ENCODE measurements around the gene MMEL1. TPM values are rescaled to one million over a fixed set of nuclear protein-coding genes. Genes with fewer than 3 reads are reported as not detected.

MMEL1 gene
- polyA plus RNA-seq, 1 of the 3 experiments (the other 2 are of a cell fraction) = 0.16 TPM

- TF ChIP-seq TEAD4 (IDR thresholded peaks at IDR 0.05; ENCODE audit: borderline replicate concordance, insufficient read depth) = no peak
- no peak for TF ChIP-seq FOSL2 (IDR thresholded peaks at IDR 0.05; ENCODE audit: borderline replicate concordance, low read depth)
These were observed 47.3 kb downstream of the MMEL1 start (continued) for GRCh38 chr1:2585318-2586092.

DNA sequence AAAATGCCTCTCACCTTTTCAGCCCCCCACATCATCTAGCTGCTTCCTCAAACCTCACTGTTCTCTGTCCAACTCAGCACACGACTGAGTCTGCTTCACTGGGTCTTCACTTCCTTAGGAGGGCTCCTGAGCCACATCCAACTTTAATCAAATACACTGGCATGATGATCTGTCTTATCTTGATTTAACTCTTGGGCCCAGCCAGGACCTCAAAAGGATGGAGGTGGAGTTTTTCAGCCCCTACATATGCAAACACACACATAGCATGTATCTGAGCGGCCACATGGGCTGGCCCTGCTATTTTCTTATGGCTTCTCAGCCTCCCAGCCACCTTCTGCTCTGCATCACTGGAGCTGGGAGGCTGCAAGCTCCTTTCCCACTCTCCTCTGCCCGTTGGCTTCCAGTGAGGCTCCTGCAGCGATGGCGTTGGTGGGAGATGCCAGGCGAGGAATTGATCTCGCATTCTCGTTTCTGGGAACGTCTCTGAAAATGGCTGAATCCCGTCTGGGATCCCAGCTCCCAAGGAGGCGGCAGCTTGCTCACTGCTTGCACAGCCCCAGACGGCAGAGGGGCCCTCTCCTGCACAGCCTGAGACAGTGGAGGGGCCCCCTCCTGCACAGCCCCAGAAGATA lies 48.0 kb downstream of the MMEL1 start:
- no peaks in the 10 kb centered on the region for H4K20me1 ChIP-seq (ENCODE audit: insufficient read depth)
- peak overlapping the region in 1 of 2 experiments; percentile 88; a peak in 2 of 4 replicates for H3K27ac ChIP-seq (ENCODE audit: low read depth in 2 of 2, low read length in 1 of 2)
- H3K9ac ChIP-seq = no peak overlapping the region; the same call in 1 of the 2 replicates
- TF ChIP-seq REST (IDR thresholded peaks at IDR 0.05; ENCODE audit: low read depth, low read length) (no peak), USF2 (IDR thresholded peaks at IDR 0.05; ENCODE audit: borderline replicate concordance, low read depth, low read length) (no peak), TCF12 (IDR thresholded peaks at IDR 0.05) (no peak), MXI1 (IDR thresholded peaks at IDR 0.05; ENCODE audit: low read depth, low read length) (no peak), GABPA (IDR thresholded peaks at IDR 0.05; ENCODE audit: low read depth) (no peak)
- peak overlapping the region; percentile 93 for H3K4me2 ChIP-seq
- H3F3A ChIP-seq (replicated peaks; ENCODE audit: insufficient read depth) = peaks cover 6% of the 10 kb centered on the region
- H3K36me3 ChIP-seq (replicated peaks in 1 of 2; ENCODE audit: control insufficient read depth in 1 of 2, insufficient read depth in 2 of 2, low read length in 1 of 2) = peaks cover 0 to 5% of the 10 kb centered on the region in 2 experiments
- no peaks in the 10 kb centered on the region for H3K9me2 ChIP-seq
- H3K27me3 ChIP-seq (ENCODE audit: insufficient read depth) = no peaks in the 10 kb centered on the region
- ChIA-PET POLR2A (interaction anchor here (1.0 to 1.3 kb wide), 3 partner anchors 23 to 26 kb away, joined by 3 to 4 read pairs (median 3); no protein-coding TSS in a partner anchor), CTCF (interaction anchor here (0.7 to 3.0 kb wide), 5 partner anchors 23 to 444 kb away, joined by 3 to 13 read pairs (median 5); no protein-coding TSS in a partner anchor)
- no peak overlapping the region for H2AFZ ChIP-seq (ENCODE audit: low read depth)
- DNase-seq = no peak
- peaks cover 0 to 29% of the 10 kb centered on the region in 2 experiments; a peak in 1 of 4 replicates for H3K4me1 ChIP-seq (ENCODE audit: control insufficient read depth in 1 of 2, insufficient read depth in 2 of 2, low read depth in 1 of 2, low read length in 1 of 2)
- WGBS (ENCODE audit: low lambda C conversion rate) = 73% methylated on average over 11 of the region's 12 CpGs
- H3K79me2 ChIP-seq (ENCODE audit: insufficient read depth) = peaks cover 6% of the 10 kb centered on the region; the same call in 1 of the 2 replicates
- no peaks in the 10 kb centered on the region for H3K9me3 ChIP-seq
- H3K4me3 ChIP-seq (ENCODE audit: low read depth in 2 of 2, low read length in 1 of 2) = peak overlapping the region; percentile 70 to 86; a peak in 3 of 4 replicates
